Activated CD8-positive, alpha-beta T cell treated with anti-CD3 and anti-CD28 coated beads, Interleukin-2, amount 10 ng/mL, durations not matched to agents 7 days and 5 days (primary cell): Measurements from ENCODE around the gene GSG1L2. TPM values are rescaled to one million over a fixed set of nuclear protein-coding genes. Genes with fewer than 3 reads are reported as not detected.

Experiments used
- ATAC-seq: fragments of 150-1000 bp; cut with Tn5 transposase; one replicate; pipeline ENCODE4 v1.10.0; 2021; ENCODE audit warnings: moderate library complexity
- CTCF ChIA-PET: fragments of 350-600 bp; sonication (Branson Sonifier 250); formaldehyde crosslinking; loops from one replicate; lab custom pipeline; 2021; ENCODE audit warnings: antibody characterized with exemption; lab: Charles Lee
- POLR2A ChIA-PET: fragments of 350-600 bp; sonication (Branson Sonifier 250); formaldehyde crosslinking; loops from one replicate; lab custom pipeline; 2021; ENCODE audit warnings: antibody characterized with exemption; lab: Charles Lee
- DNase-seq: peaks from one replicate; pipeline ENCODE4 v3.0.0-alpha.2; 2020
- H3K27ac Mint-ChIP-seq: one replicate; pipeline ENCODE4 v1.8.0; 2021; ENCODE audit warnings: mild to moderate bottlenecking, mixed read lengths
- H3K27me3 Mint-ChIP-seq: one replicate; pipeline ENCODE4 v1.8.0; 2021; ENCODE audit warnings: low read depth, mixed read lengths
- H3K36me3 Mint-ChIP-seq: one replicate; pipeline ENCODE4 v1.8.0; 2021; ENCODE audit warnings: low read depth, mixed read lengths
- H3K4me1 Mint-ChIP-seq: one replicate; pipeline ENCODE4 v1.8.0; 2021; ENCODE audit warnings: low read depth, mixed read lengths
- H3K4me3 Mint-ChIP-seq: one replicate; pipeline ENCODE4 v1.8.0; 2021; ENCODE audit warnings: mild to moderate bottlenecking, mixed read lengths
- H3K9me3 Mint-ChIP-seq: one replicate; pipeline ENCODE4 v1.8.0; 2022; ENCODE audit warnings: mixed read lengths; ENCODE audit not compliant: insufficient read depth
- total RNA-seq, 2 experiments: library from RNA; stranded (reverse); gene quantifications; one replicate each; pipeline ENCODE4 v1.2.3, GENCODE V29; 2021

Gene GSG1L2
- total RNA-seq, 2 experiments from 2014 or later = not detected

- H3K4me3 Mint-ChIP-seq = no peak overlapping the region
- CTCF ChIA-PET = no interaction called here
- H3K27ac Mint-ChIP-seq = no peak overlapping the region
- H3K36me3 Mint-ChIP-seq = no peaks in the 10 kb centered on the region
- H3K27me3 Mint-ChIP-seq = no peaks in the 10 kb centered on the region
- no peak for ATAC-seq
- POLR2A ChIA-PET = no interaction called here
- no peaks in the 10 kb centered on the region for H3K4me1 Mint-ChIP-seq
- no peak for DNase-seq
- H3K9me3 Mint-ChIP-seq = no peaks in the 10 kb centered on the region
Measured at GRCh38 chr17:9824094-9824493, 2.2 kb upstream of the GSG1L2 start.

GRCh38 chr17:9820448-9820847 is 1.4 kb downstream of the GSG1L2 start:
- H3K27ac Mint-ChIP-seq = no peak overlapping the region
- no peaks in the 10 kb centered on the region for H3K36me3 Mint-ChIP-seq
- H3K27me3 Mint-ChIP-seq = no peaks in the 10 kb centered on the region
- no peaks in the 10 kb centered on the region for H3K4me1 Mint-ChIP-seq
- ATAC-seq (no peak), DNase-seq (no peak)
- CTCF ChIA-PET = no interaction called here
- POLR2A ChIA-PET = no interaction called here
- H3K9me3 Mint-ChIP-seq = no peaks in the 10 kb centered on the region
- H3K4me3 Mint-ChIP-seq = no peak overlapping the region

GRCh38 chr17:9818760-9819159 is 3.1 kb downstream of the GSG1L2 start:
- no peak overlapping the region for H3K27ac Mint-ChIP-seq
- no peaks in the 10 kb centered on the region for H3K36me3 Mint-ChIP-seq
- H3K27me3 Mint-ChIP-seq = no peaks in the 10 kb centered on the region
- H3K9me3 Mint-ChIP-seq = no peaks in the 10 kb centered on the region
- POLR2A ChIA-PET = no interaction called here
- CTCF ChIA-PET = no interaction called here
- ATAC-seq = no peak
- no peak overlapping the region for H3K4me3 Mint-ChIP-seq
- no peak for DNase-seq
- no peaks in the 10 kb centered on the region for H3K4me1 Mint-ChIP-seq

GRCh38 chr17:9817086-9817485 is 4.8 kb downstream of the GSG1L2 start:
- no peak overlapping the region for H3K27ac Mint-ChIP-seq
- H3K9me3 Mint-ChIP-seq = no peaks in the 10 kb centered on the region
- no peak for ATAC-seq
- H3K4me1 Mint-ChIP-seq = no peaks in the 10 kb centered on the region
- ChIA-PET CTCF (no interaction called here), POLR2A (no interaction called here)
- H3K36me3 Mint-ChIP-seq = no peaks in the 10 kb centered on the region
- no peak overlapping the region for H3K4me3 Mint-ChIP-seq
- peaks cover 2% of the 10 kb centered on the region for H3K27me3 Mint-ChIP-seq
- no peak for DNase-seq

GRCh38 chr17:9816472-9816871 is 5.4 kb downstream of the GSG1L2 start:
- no peaks in the 10 kb centered on the region for H3K36me3 Mint-ChIP-seq
- peaks cover 2% of the 10 kb centered on the region for H3K27me3 Mint-ChIP-seq
- DNase-seq (no peak), ATAC-seq (no peak)
- H3K27ac Mint-ChIP-seq = no peak overlapping the region
- H3K4me1 Mint-ChIP-seq = no peaks in the 10 kb centered on the region
- POLR2A ChIA-PET = no interaction called here
- CTCF ChIA-PET = no interaction called here
- no peaks in the 10 kb centered on the region for H3K9me3 Mint-ChIP-seq
- H3K4me3 Mint-ChIP-seq = no peak overlapping the region

- Mint-ChIP-seq H3K36me3 (no peaks in the 10 kb centered on the region), H3K9me3 (no peaks in the 10 kb centered on the region), H3K4me1 (no peaks in the 10 kb centered on the region), H3K4me3 (no peak overlapping the region), H3K27me3 (peaks cover 2% of the 10 kb centered on the region), H3K27ac (no peak overlapping the region)
- CTCF ChIA-PET = no interaction called here
- no peak for ATAC-seq
- POLR2A ChIA-PET = no interaction called here
- no peak for DNase-seq
Measured at GRCh38 chr17:9814337-9814945, 7.4 kb downstream of the GSG1L2 start.

GRCh38 chr17:9813166-9813565 is 8.7 kb downstream of the GSG1L2 start:
- H3K4me3 Mint-ChIP-seq = no peak overlapping the region
- POLR2A ChIA-PET = no interaction called here

GRCh38 chr17:9811537-9811936 is 10.3 kb downstream of the GSG1L2 start:
- no peaks in the 10 kb centered on the region for H3K9me3 Mint-ChIP-seq
- no peaks in the 10 kb centered on the region for H3K4me1 Mint-ChIP-seq
- CTCF ChIA-PET = no interaction called here
- H3K27me3 Mint-ChIP-seq = peaks cover 2% of the 10 kb centered on the region
- POLR2A ChIA-PET = no interaction called here
- DNase-seq (no peak), ATAC-seq (no peak)
- H3K4me3 Mint-ChIP-seq = no peak overlapping the region
- no peaks in the 10 kb centered on the region for H3K36me3 Mint-ChIP-seq
- no peak overlapping the region for H3K27ac Mint-ChIP-seq

More at GRCh38 chr17:9813166-9813565, 8.7 kb downstream of the GSG1L2 start:
- Mint-ChIP-seq H3K9me3 (no peaks in the 10 kb centered on the region), H3K27me3 (peaks cover 2% of the 10 kb centered on the region), H3K4me1 (no peaks in the 10 kb centered on the region), H3K27ac (no peak overlapping the region), H3K36me3 (no peaks in the 10 kb centered on the region)
- ATAC-seq (no peak), DNase-seq (no peak)
- CTCF ChIA-PET = no interaction called here

GRCh38 chr17:9811086-9811485 is 10.8 kb downstream of the GSG1L2 start:
- Mint-ChIP-seq H3K4me3 (no peak overlapping the region), H3K9me3 (no peaks in the 10 kb centered on the region), H3K4me1 (no peaks in the 10 kb centered on the region), H3K27ac (no peak overlapping the region), H3K27me3 (peaks cover 2% of the 10 kb centered on the region), H3K36me3 (no peaks in the 10 kb centered on the region)
- ATAC-seq = no peak
- POLR2A ChIA-PET = no interaction called here
- no peak for DNase-seq
- CTCF ChIA-PET = no interaction called here

GRCh38 chr17:9810100-9810949 is 11.6 kb downstream of the GSG1L2 start:
- no peak overlapping the region for H3K27ac Mint-ChIP-seq
- H3K27me3 Mint-ChIP-seq = peaks cover 2% of the 10 kb centered on the region
- CTCF ChIA-PET = no interaction called here
- no peak for DNase-seq
- no peaks in the 10 kb centered on the region for H3K4me1 Mint-ChIP-seq
- no peak overlapping the region for H3K4me3 Mint-ChIP-seq
- ATAC-seq = no peak
- POLR2A ChIA-PET = no interaction called here
- H3K9me3 Mint-ChIP-seq = no peaks in the 10 kb centered on the region
- no peaks in the 10 kb centered on the region for H3K36me3 Mint-ChIP-seq

- Mint-ChIP-seq H3K27ac (no peak overlapping the region), H3K27me3 (peaks cover 2% of the 10 kb centered on the region), H3K4me3 (no peak overlapping the region), H3K36me3 (no peaks in the 10 kb centered on the region), H3K4me1 (no peaks in the 10 kb centered on the region), H3K9me3 (no peaks in the 10 kb centered on the region)
- ATAC-seq = no peak
- CTCF ChIA-PET = no interaction called here
- POLR2A ChIA-PET = no interaction called here
- DNase-seq = no peak
Measured at GRCh38 chr17:9809409-9809808, 12.5 kb downstream of the GSG1L2 start.

- ATAC-seq (no peak), DNase-seq (no peak)
- ChIA-PET POLR2A (no interaction called here), CTCF (no interaction called here)
- no peaks in the 10 kb centered on the region for H3K9me3 Mint-ChIP-seq
- H3K36me3 Mint-ChIP-seq = no peaks in the 10 kb centered on the region
- H3K27ac Mint-ChIP-seq = no peak overlapping the region
- no peaks in the 10 kb centered on the region for H3K27me3 Mint-ChIP-seq
- no peaks in the 10 kb centered on the region for H3K4me1 Mint-ChIP-seq
- no peak overlapping the region for H3K4me3 Mint-ChIP-seq
Measured at GRCh38 chr17:9806699-9807098, 15.2 kb downstream of the GSG1L2 start.
